HL-60/S4 treated with retinoic acid at 250 ng/mL for 4 days and 3 days (cell line): ENCODE measurements around the gene CDH13.

ENCODE experiments used
- in situ Hi-C: fragments of 300-500 bp; cut with MboI; formaldehyde crosslinking; loops from 2 replicates; pipeline ENCODE4 v1.7.0; 2022; ENCODE audit warnings: low sequenced_read_pairs

Gene CDH13

DNA sequence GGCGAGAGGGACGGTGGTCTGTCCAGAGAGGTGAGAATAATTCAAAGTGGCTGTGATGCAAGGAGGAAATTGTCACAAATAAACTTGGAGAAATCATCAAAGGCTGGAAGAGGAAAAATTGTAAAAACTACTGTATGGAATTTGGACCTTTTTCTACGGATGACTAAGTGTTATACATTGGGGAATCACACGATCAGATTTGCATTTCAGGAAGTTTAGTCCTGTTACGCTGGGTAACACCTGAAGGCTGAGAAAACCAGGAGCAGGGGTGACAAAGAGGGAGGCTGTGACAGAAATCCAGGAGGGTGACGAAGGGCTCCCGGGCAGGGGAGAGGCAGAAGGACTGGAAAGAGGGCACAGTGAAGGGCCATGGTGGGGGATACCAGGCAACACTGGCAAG, 511.7 kb downstream of the CDH13 start:
- in situ Hi-C loops, result no loop called here

DNA sequence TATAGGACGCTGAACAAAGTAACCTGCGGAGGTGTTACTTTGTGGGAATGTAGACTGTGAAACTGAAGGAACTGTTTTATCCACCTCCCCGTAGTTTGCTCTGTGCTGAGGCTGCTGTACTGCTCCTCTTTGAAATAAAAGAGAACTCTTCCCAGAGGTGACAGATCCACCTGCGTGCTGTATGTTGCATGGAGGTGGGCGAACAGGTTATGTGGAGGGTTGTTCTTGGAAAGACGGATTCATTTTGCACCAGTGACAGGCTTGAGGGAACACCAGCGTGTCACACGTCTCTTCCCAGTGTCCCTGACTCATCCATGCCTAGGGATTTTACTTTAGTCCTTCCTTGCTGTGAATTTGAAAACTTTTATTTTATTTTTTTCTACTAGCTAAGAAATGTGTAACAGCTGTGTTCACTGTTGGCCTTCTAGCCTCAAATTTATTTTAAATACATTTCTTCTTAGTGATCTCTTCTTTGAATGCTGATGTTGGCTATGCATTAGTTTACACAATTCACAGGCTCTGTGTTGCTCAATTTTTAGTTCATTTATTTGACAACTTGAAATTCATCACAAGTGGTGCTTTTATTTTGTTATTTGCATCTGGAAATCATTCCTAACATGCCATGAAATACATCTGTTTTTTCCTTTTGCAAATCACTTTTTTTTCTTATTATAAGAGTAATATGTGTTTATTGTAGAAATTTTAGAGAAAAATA, 512.4 kb downstream of the CDH13 start:
- in situ Hi-C loops, result no loop called here

DNA sequence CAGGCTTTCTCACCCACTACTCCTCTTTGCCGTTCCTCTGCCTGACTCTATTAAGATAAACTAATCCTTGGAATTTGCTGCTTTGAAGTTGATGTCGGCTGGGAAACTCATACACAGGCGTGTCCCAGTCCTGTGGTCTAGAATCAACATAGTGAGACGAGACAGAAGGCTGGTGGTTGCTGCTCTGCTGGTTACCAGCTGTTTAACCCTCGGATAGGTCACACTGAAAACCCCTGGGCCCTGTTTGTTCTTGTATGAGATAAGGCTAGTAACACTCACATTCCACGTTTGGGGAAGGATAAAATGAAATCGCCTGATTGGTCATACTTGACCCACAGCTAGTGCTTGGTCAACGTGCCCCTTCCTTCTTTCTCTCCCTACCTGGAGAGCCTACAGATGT, 517.0 kb downstream of the CDH13 start:
- in situ Hi-C loops, result no loop called here

DNA sequence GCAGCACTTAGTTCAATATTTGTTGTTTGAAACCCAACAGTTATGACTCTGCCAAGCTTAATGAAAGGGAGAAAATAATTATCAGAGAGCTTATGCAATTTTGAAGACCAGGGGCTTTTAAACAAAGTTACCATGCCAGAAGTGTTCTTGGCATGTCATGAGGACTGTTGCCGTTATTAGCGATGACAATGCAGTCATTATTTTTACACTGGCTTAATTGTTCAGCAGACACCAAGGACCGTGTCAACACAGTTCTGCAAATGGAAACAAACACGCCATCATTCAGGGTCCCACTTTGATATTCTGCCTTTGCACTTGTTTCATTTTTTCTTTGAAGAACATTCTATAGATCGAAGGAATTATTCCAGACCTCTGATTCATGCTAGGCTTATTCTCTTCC, 518.5 kb downstream of the CDH13 start:
- in situ Hi-C loops, result no loop called here

DNA sequence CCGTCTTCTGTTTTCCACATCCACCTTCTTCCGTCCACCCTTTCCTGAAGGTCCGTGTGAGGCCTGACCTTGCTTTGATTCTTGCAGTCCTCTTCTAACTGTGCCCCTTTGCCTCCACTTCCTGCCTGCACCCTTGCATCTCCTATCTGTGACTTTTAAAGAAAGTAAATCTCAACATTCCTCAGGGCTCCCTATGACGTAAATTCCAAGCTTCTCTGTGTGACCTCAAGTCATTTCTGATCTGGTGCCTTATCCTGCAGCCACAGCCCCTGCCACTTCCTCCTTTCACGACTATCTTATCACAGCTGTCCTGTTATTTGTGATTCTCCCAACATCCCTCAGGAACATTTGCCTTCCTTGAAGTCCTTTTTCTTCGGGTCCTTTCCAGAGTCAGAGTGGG, 520.5 kb downstream of the CDH13 start:
- in situ Hi-C loops, result no loop called here

DNA sequence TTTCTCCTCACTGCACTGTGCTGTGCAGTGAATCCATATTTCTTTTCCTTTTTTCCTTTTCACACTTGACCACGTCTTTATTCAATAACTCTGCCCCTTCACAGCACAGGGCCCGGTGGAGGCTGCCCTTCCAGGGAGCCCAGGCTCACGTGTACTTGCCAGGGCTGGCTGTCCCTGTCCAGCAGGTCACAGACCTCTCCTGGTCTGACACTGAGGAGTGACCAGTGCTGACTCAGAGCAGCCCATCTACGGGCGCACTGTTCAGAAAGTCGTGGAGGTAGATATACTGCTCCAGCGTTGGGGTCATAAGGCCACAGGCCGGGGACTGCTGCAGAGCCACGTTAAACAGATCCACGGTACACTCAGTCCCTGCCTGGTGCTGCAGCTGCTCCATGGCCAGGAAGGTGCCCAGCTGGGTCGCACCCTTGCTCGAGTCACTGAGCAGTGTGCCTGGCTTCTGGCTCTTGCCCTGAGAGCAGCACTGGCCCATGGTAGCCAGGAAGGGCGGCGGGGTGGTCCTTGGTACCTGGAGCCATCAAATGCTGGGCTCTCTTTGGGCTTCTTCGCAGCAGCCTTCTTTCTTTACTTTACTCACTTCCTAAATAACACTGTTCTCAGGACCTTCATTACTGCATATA, 531.7 kb downstream of the CDH13 start:
- in situ Hi-C loops, result no loop called here

DNA sequence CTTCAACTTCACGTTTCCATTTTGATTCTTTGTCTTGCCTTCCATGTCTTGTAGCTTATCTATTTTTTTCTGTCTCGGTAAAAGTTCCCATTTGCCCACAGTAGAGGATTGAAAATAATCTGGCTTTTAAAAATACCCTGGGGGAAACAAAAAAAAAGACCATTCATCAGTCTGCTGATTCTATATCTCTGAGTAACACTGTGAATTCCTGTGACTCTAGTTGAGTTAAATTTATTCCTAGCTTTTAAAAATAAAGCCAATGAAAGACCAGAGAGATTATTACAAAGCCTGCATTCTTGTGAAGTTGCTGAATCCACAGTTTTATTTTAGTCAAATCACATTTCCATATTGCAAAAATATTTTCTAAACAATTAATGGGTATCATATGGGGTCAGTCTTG, 532.3 kb downstream of the CDH13 start:
- in situ Hi-C loops, result no loop called here

DNA sequence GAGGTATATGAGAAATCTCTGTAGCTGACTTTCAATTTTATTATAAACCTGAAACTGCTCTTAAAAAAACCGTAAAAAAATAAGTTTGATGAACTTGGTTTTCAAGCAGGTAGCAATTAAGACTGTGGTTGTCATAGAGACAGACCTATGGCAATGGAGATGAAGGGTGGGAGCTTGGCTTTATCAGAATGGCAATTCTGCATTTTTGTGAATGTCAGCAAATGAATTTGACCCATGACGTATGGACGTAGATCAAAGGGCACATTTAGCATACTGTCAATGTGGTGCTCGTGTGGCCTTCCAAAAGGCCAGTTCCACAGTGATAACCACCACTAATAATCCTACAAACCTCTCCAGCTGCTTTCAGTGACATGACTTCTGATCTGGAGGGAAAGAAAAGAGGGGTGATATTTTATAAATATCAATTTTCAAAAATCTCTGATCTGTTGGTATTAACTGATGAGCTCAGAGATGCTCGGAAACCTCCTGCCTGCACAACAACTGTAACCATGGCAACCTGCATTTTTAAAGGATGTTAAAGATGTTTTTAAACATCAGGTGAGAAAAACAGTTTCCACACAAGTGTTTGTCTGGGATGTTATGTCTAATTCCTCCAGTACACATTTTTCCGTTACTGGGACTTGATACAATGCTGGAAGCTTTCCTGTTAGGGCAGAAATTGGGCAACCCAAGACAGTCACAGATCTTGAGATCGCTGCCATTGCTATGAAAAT, 533.7 kb downstream of the CDH13 start:
- in situ Hi-C loops, result no loop called here

DNA sequence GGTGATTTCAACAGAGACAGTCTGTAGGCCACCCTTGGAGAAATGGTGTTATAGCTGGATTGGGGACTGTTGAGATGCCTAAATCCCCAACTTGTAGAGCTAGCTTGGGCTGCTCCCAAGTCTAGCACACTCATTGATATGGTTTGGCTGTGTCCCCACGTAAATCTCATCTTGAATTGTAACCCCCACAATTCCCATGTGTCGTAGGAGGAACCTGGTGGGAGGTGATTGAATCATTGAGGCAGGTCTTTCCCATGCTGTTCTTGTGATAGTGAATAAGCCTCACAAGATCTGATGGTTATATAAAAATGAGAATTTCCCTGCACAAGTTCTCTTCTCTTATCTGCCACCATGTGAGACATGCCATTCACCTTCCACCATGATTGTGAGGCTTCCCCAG, 536.0 kb downstream of the CDH13 start:
- in situ Hi-C loops, result no loop called here

DNA sequence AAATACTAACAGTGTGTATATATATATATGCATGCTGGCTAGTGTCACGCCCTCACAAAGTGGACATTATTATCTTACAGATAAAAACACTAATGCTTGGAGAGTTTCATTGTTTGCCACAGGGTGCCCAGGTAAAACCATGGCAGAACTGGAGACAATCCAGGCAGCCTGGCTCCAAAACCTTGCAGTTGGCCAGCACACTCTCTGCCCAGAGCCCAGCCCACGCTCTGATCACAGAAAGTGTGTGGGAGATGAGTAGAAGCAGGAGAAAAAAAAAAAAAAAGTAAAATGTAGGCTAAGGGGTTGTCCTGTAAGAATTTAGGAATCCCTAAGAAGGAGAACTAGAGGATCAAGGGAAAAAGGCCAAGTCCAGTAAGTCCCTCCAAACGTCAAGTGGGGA, 538.0 kb downstream of the CDH13 start:
- in situ Hi-C loops, result no loop called here

DNA sequence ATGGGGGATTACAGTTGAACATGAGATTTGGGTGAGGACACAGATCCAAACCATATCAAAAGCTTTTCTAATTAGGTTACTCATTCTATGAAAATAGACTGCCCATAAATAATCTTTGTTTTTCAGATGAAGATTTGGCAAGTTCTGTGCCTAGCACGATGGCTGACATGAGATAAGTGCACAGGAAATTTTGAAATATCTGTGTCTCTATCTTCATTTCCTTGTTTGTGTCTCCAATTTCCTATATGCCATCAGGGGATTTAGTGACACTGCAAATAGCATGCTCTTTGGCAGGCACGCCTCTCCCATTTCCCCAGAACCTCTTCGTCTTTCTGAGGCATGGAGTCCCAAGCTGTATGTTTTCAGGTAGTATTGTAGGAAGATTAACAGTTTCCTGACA, 544.6 kb downstream of the CDH13 start:
- in situ Hi-C loops, result no loop called here

DNA sequence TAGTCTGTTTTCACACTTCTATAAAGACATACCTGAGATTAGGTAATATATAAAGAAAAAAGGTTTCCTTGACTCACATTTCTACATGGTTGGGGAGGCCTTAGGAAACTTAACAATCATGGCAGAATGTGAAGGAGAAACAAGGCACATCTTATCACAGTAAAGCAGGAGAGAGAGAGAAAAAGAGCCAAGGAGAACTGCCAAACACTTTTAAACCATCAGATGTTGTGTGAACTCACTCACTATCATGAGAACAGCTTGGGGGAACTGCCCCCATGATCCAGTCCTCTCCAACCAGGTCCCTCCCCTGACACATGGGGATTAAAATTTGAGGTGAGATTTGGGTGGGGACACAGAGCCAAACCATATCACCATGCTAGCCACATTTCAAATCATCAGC, 547.9 kb downstream of the CDH13 start:
- in situ Hi-C loops, result no loop called here

DNA sequence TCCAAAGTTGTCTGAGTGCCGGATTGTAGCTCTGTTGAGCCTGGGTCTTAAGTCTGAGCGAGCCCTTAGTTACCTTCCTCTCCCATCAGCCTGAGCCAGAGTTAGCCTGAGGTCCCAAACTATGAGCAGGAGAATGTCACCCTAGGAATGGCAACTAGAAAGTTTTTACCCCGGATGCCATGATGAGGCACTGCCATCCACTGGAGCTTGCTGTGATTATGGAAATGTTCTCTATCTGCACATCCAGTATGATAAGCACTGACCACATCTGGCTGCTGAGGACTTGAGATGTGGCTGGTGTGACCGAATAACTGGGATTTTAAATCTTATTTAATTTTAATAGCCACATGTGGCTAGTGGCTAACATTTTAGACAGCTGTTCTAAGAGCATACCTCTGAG, 550.0 kb downstream of the CDH13 start:
- in situ Hi-C loops, result no loop called here

DNA sequence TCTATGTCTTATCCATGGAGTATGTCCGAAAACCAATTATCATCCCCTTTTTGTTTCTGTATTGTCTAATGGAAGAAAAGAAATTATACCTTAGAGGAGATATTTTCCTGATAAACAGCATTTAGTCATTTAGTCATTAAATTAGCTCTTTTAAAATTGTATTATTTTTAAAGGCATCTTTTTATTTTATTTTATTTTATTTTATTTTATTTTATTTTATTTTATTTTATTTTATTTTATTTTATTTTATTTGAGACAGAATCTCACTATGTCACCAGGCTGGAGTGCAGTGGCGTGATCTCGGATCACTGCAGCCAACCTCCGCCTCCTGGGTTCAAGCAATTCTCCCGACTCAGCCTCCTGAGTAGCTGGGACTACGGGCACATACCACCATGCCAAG, 559.1 kb downstream of the CDH13 start:
- in situ Hi-C loops, result no loop called here

DNA sequence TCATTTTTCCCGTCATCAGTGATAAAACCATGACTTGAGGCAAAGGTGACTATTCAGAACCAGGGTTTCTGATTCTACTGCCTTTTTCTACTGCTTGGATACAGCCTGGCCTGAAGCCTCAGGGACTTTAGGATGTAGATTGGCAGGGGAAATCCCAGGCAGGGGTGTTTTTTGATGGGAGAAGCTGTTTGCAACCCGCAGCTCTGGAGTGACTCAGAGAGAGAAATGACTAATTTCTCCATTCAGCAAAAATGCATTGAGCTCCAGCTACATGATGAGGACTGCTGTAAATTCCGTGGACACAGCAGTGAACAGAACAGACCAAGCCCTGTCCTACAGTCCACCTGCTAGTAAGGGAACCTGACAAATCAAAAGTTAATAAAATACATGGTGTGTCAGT, 560.6 kb downstream of the CDH13 start:
- in situ Hi-C loops, result no loop called here

DNA sequence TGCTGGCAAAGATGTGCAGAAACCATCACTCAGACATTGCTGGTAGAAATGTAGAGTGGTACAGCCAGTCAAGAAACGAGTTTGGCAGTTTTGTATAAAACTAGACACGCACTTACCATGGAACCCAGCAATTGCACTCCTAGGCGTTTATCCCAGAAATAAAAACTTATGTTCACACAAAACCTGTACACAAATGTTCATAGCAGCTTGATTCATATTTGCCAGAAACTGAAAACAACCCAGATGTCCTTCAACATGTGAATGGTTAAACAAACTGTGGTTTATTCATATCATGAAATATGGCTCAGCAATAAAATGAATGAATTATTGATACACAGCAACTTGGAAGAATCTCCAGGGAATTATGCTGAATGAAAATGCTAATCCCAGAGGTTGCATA, 570.0 kb downstream of the CDH13 start:
- in situ Hi-C loops, result no loop called here

DNA sequence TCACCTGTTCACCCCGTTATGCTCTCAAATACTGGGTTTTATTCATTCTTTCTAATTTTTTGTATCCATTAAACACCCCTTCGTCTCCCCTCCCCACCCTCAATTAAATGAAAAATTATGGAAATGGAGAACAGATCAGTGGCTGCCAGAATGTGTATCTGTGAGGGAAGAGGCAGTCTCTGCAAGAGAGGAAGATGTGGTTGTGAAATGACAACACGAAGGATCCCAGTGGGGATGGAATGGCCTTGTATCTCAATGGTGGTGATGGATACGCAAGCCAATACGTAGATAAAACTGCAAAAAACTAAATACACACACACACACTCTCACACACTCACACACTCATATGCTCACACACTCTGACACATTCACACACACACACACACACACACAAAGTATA, 570.7 kb downstream of the CDH13 start:
- in situ Hi-C loops, result no loop called here

DNA sequence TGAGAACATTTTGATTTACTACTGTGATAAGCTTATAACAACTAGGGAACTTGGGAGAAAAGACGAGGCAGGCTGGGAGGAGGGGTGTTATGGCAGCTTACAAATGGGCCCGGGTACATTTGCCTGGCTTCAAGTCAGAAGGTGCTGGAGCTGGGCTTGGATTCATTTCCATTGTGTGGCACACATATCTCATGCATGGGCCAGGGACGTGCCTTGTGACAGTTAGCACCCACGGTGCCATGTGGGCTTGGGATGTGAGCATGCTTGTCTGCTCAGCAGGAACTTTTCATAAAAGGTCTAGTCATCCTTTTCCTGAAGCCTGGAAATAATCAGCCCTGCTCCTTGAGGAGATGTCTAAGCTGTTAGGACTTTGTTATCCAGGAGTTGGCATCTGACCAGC, 572.2 kb downstream of the CDH13 start:
- in situ Hi-C loops, result no loop called here

DNA sequence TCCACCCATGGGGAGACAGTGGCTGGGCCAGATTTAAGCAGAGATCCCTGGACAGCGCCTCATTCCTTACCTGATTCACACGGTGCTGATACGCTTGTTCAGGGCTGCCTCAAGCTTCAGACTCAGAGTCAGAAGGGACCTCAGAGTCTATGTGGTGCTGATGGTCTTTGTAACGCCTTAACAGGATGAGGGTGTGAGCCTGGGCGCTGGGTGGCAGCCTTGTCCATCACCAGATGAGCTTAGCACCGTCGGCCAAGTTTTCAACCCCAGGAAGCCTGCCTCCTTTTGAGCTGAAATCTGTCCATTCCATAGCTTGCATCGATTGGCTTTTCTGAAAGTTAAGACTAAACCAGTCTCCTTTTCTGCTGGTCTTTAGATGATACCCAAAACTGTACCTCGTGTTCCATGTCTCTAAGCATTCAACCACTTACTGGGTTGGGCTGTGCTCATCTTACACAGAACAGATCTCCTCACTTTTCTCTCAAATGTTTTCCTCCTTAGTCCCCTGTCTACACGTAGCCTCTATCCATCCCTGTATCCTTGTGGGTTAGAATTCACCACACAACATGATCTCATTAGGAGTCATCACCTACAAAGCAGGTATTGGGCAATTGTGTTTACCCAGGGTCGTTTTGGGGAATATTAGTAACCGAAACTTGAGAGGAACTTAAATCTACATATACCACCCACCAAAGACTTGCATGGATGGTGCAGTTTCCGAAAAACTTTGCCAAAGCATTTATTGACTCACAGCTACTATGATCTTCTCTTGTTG, 573.4 kb downstream of the CDH13 start:
- in situ Hi-C loops, result no loop called here

DNA sequence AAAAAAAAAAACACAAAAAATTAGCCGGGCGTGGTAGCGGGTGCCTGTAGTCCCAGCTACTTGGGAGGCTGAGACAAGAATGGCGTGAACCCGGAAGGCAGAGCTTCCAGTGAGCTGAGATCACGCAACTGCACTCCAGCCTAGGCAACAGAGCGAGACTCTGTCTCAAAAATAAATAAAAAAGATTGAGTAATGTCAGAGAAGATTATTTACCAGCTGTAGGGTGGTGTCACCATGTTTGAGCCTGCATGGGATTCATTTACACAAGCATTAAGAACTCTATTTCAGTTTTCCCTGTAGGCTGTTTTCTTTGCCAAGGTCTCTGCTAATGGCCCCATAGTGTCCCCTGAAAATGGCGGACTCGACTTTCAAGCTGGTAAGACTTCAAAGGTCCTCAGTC, 575.0 kb downstream of the CDH13 start:
- in situ Hi-C loops, result no loop called here

DNA sequence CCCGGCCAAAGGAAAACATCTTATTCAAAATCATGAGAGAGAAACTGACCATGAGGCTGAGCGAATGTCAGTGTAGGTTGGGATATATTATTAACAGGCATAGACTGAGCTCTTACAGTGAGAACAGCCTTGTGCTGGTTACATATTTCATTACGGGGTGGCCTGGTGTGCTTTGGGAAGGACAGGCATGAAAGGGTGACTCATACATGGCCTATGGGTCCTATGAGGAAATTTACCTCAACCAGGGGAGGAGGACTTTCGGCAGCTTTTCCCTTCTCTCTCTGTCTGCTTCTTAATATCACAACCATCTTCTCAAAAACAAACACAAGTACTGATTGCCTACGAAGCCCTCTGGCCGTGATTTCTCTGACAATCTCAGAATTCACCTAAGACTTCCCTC, 579.1 kb downstream of the CDH13 start:
- in situ Hi-C loops, result no loop called here

DNA sequence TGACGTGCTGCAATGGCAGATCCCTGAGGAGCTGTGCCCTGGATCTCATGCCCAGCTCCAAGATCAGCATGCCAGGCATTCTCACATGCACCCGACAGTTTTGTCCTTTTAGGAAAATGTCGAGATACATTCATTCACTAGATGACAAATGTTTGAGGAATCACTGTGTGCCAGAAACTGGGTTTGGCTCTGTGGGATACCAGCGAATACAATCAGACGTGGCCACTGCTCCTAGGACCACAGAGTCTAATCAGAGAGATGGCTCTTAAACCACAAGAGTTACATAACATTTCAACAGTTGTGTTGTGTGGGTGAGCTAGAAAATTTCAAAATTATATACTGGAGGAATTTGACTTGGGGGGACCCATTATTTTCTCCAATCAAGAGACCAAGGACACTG, 579.7 kb downstream of the CDH13 start:
- in situ Hi-C loops, result no loop called here
